ENCODE results near the gene ATP5F1C. TPM values are rescaled to one million over a fixed set of nuclear protein-coding genes. Genes with fewer than 3 reads are reported as not detected.

The ATP5F1C gene
- polyA plus RNA-seq, 1 of the 3 experiments (the other 2 are of a cell fraction), result 299 TPM

GRCh38 chr10:7750222-7750621 lies 37.8 kb upstream of the ATP5F1C start:
- TF ChIP-seq FOXM1 (IDR thresholded peaks at IDR 0.05; ENCODE audit: low read depth) (no peak), SMC3 (IDR thresholded peaks at IDR 0.05; ENCODE audit: low read depth, low read length) (no peak), IRF3 (IDR thresholded peaks at IDR 0.05; ENCODE audit: low read depth, low read length) (no peak), MAX (IDR thresholded peaks at IDR 0.05; ENCODE audit: low read depth) (no peak), RXRA (IDR thresholded peaks at IDR 0.05; ENCODE audit: borderline replicate concordance, low read depth) (no peak), TCF12 (IDR thresholded peaks at IDR 0.05) (no peak), NFIC (IDR thresholded peaks at IDR 0.05; ENCODE audit: borderline replicate concordance) (no peak), JUND (IDR thresholded peaks at IDR 0.05) (no peak), MEF2A (IDR thresholded peaks at IDR 0.05; ENCODE audit: borderline replicate concordance, low read depth) (no peak), ELF1 (IDR thresholded peaks at IDR 0.05) (no peak), RCOR1 (IDR thresholded peaks at IDR 0.05; ENCODE audit: low read length) (no peak), YY1 (IDR thresholded peaks at IDR 0.05; ENCODE audit: low read depth) (no peak)
- Histone ChIP-seq H4K20me1 (ENCODE audit: insufficient read depth) (no peaks in the 10 kb centered on the region), H3K4me2 (no peak overlapping the region), H2AFZ (ENCODE audit: low read depth) (no peak overlapping the region), H3K27me3 (ENCODE audit: insufficient read depth) (no peaks in the 10 kb centered on the region), H3K9me2 (no peaks in the 10 kb centered on the region), H3K36me3 (replicated peaks in 1 of 2; ENCODE audit: control insufficient read depth in 1 of 2, insufficient read depth in 2 of 2, low read length in 1 of 2) (peaks cover 18 to 28% of the 10 kb centered on the region in 2 experiments), H3K79me2 (ENCODE audit: insufficient read depth) (no peaks in the 10 kb centered on the region), H3K9ac (no peak overlapping the region), H3K4me3 (ENCODE audit: low read depth in 2 of 2, low read length in 1 of 2) (no peak overlapping the region), H3K27ac (ENCODE audit: low read depth in 2 of 2, low read length in 1 of 2) (no peak overlapping the region), H3F3A (replicated peaks; ENCODE audit: insufficient read depth) (no peaks in the 10 kb centered on the region), H3K4me1 (ENCODE audit: control insufficient read depth in 1 of 2, insufficient read depth in 2 of 2, low read depth in 1 of 2, low read length in 1 of 2) (no peaks in the 10 kb centered on the region), H3K9me3 (no peaks in the 10 kb centered on the region)
- no peak for DNase-seq
- CTCF ChIA-PET, result interaction anchor here (1.8 kb wide), 1 partner anchor 58 kb away, joined by 3 read pairs; no protein-coding TSS in a partner anchor
- POLR2A ChIA-PET, result no interaction called here
- 95% methylated on average over 5 of the region's 5 CpGs for WGBS (ENCODE audit: low lambda C conversion rate)

- no peak overlapping the region for H3K9ac ChIP-seq
- POLR2A ChIA-PET, result no interaction called here
- CTCF ChIA-PET, result interaction anchor here (1.8 kb wide), 1 partner anchor 56 kb away, joined by 3 read pairs; no protein-coding TSS in a partner anchor
- no peaks in the 10 kb centered on the region for H3K9me2 ChIP-seq
- H3F3A ChIP-seq (replicated peaks; ENCODE audit: insufficient read depth), result peaks cover 7% of the 10 kb centered on the region
- no peaks in the 10 kb centered on the region for H3K9me3 ChIP-seq
- H4K20me1 ChIP-seq (ENCODE audit: insufficient read depth), result no peaks in the 10 kb centered on the region
- H3K4me3 ChIP-seq (ENCODE audit: low read depth in 2 of 2, low read length in 1 of 2), result no peak overlapping the region
- no peak overlapping the region for H2AFZ ChIP-seq (ENCODE audit: low read depth)
- peaks cover 37 to 47% of the 10 kb centered on the region in 2 experiments for H3K36me3 ChIP-seq (replicated peaks in 1 of 2; ENCODE audit: control insufficient read depth in 1 of 2, insufficient read depth in 2 of 2, low read length in 1 of 2)
- no peak for DNase-seq
- H3K4me2 ChIP-seq, result no peak overlapping the region
- H3K4me1 ChIP-seq (ENCODE audit: control insufficient read depth in 1 of 2, insufficient read depth in 2 of 2, low read depth in 1 of 2, low read length in 1 of 2), result no peaks in the 10 kb centered on the region
- H3K27ac ChIP-seq (ENCODE audit: low read depth in 2 of 2, low read length in 1 of 2), result no peak overlapping the region
- WGBS (ENCODE audit: low lambda C conversion rate), result 97% methylated on average over 6 of the region's 6 CpGs
- no peaks in the 10 kb centered on the region for H3K79me2 ChIP-seq (ENCODE audit: insufficient read depth)
- H3K27me3 ChIP-seq (ENCODE audit: insufficient read depth), result no peaks in the 10 kb centered on the region
- TF ChIP-seq MXI1 (IDR thresholded peaks at IDR 0.05; ENCODE audit: low read depth, low read length), result no peak
- no peak for TF ChIP-seq TAF1 (IDR thresholded peaks at IDR 0.05; ENCODE audit: borderline replicate concordance, low read depth, low read length)
- TF ChIP-seq SMC3 (IDR thresholded peaks at IDR 0.05; ENCODE audit: low read depth, low read length), result no peak
- TF ChIP-seq RCOR1 (IDR thresholded peaks at IDR 0.05; ENCODE audit: low read length), result no peak
- TF ChIP-seq CTCF (IDR thresholded peaks at IDR 0.05), result no peak
- TF ChIP-seq TCF12 (IDR thresholded peaks at IDR 0.05), result no peak
- no peak for TF ChIP-seq GABPA (IDR thresholded peaks at IDR 0.05; ENCODE audit: low read depth)
- no peak for TF ChIP-seq RXRA (IDR thresholded peaks at IDR 0.05; ENCODE audit: borderline replicate concordance, low read depth)
- TF ChIP-seq FOXM1 (IDR thresholded peaks at IDR 0.05; ENCODE audit: low read depth), result no peak
- no peak for TF ChIP-seq ZBTB33 (IDR thresholded peaks at IDR 0.05; ENCODE audit: borderline replicate concordance, low read depth)
- TF ChIP-seq POLR2AphosphoS5 (IDR thresholded peaks at IDR 0.05; ENCODE audit: low read depth, low read length), result no peak
- TF ChIP-seq SIN3A (IDR thresholded peaks at IDR 0.05; ENCODE audit: borderline replicate concordance, low read depth, low read length), result no peak
- no peak for TF ChIP-seq CHD2 (IDR thresholded peaks at IDR 0.05; ENCODE audit: low read length, partially characterized antibody)
- no peak for TF ChIP-seq USF1 (IDR thresholded peaks at IDR 0.05; ENCODE audit: borderline replicate concordance, low read depth)
- TF ChIP-seq USF2 (IDR thresholded peaks at IDR 0.05; ENCODE audit: borderline replicate concordance, low read depth, low read length), result no peak
- TF ChIP-seq GATA2 (CRISPR knock-in tag; IDR thresholded peaks at IDR 0.05), result no peak
Measured at GRCh38 chr10:7752251-7752650, 35.7 kb upstream of the ATP5F1C start.

All from SK-N-SH (cell line).